Fibroblast of lung (primary cell): ENCODE data around the gene FOXC1. TPM values are rescaled to one million over a fixed set of nuclear protein-coding genes. Genes with fewer than 3 reads are reported as not detected.

Experiments
- DNase-seq, 2 donors: peaks; one replicate each; pipeline versions ENCODE4 v3.0.0 to v3.0.0-alpha.2; 2010; ENCODE audit warnings: low read depth in 2 of 2
- H2AFZ ChIP-seq: 2 replicates; pipeline ENCODE4 v1.5.1; 2012; ENCODE audit warnings: low read length, control low read depth, inconsistent platforms
- H3K27ac ChIP-seq: 2 replicates; pipeline ENCODE4 v1.5.1; 2011; ENCODE audit warnings: low read length, control low read depth; ENCODE audit not compliant: insufficient read depth
- H3K27me3 ChIP-seq: 2 replicates; pipeline ENCODE4 v1.5.1; 2011; ENCODE audit warnings: mild to moderate bottlenecking, low read length; ENCODE audit not compliant: control insufficient read depth, insufficient read depth
- H3K36me3 ChIP-seq: 2 replicates; pipeline ENCODE4 v1.5.1; 2011; ENCODE audit warnings: low read length; ENCODE audit not compliant: control insufficient read depth, insufficient read depth
- H3K4me1 ChIP-seq: 2 replicates; pipeline ENCODE4 v1.5.1; 2011; ENCODE audit warnings: low read length; ENCODE audit not compliant: control insufficient read depth, insufficient read depth; ENCODE audit errors: extremely low read depth
- H3K4me2 ChIP-seq: 2 replicates; pipeline ENCODE4 v1.5.1; 2011; ENCODE audit warnings: low read length, control low read depth; ENCODE audit not compliant: insufficient read depth; ENCODE audit errors: extremely low read depth
- H3K4me3 ChIP-seq, 4 experiments: fragments of 200-600 bp in 1 of 4; sonication (generic) in 1 of 4; replicated peaks in 1 of 4; 2 replicates each; pipeline ENCODE4 v1.5.1; 2011 to 2016; ENCODE audit warnings: low read length in 4 of 4, low read depth in 3 of 4, mild to moderate bottlenecking in 3 of 4, control low read depth in 2 of 4, inconsistent platforms in 1 of 4, mixed read lengths in 1 of 4; ENCODE audit not compliant: insufficient read depth in 1 of 4; ENCODE audit errors: control extremely low read depth in 1 of 4
- H3K79me2 ChIP-seq: 2 replicates; pipeline ENCODE4 v1.5.1; 2012; ENCODE audit warnings: mild to moderate bottlenecking, low read length, inconsistent platforms; ENCODE audit not compliant: control insufficient read depth, insufficient read depth
- H3K9ac ChIP-seq: 2 replicates; pipeline ENCODE4 v1.5.1; 2011; ENCODE audit warnings: mild to moderate bottlenecking, low read length, control low read depth; ENCODE audit not compliant: insufficient read depth
- H3K9me3 ChIP-seq: 2 replicates; pipeline ENCODE4 v1.5.1; 2012; ENCODE audit warnings: low read depth, low read length; ENCODE audit not compliant: control insufficient read depth, insufficient read depth
- H4K20me1 ChIP-seq: 2 replicates; pipeline ENCODE4 v1.5.1; 2011; ENCODE audit warnings: low read length; ENCODE audit not compliant: control insufficient read depth, insufficient read depth; ENCODE audit errors: extremely low read depth
- CTCF ChIP-seq, 2 donors: IDR thresholded peaks in 1 of 2; conservative IDR thresholded peaks in 1 of 2; 1 replicate in 1 of 2; 2 replicates in 1 of 2; pipeline ENCODE4 v1.5.1; 2011 to 2012; ENCODE audit warnings: low read length in 2 of 2, control low read depth in 1 of 2, inconsistent platforms in 1 of 2, low read depth in 1 of 2, mild to moderate bottlenecking in 1 of 2
- EZH2 ChIP-seq: IDR thresholded peaks from 2 replicates; pipeline ENCODE4 v1.5.1; 2012; ENCODE audit warnings: low read length, control low read depth, mild to moderate bottlenecking; ENCODE audit errors: missing control alignments
- polyA plus RNA-seq, 2 donors: library from polyadenylated mRNA; depleted of rRNA in 1 of 2; stranded (reverse) in 1 of 2; unstranded in 1 of 2; fragments of >200 nt; gene quantifications; 2 replicates each; pipeline ENCODE4 v1.2.1, GENCODE V29; 2011 to 2012; ENCODE audit warnings: missing spikeins in 1 of 2
- total RNA-seq: library from RNA; depleted of rRNA; stranded (reverse); fragments of >200 nt; gene quantifications from 2 replicates; pipeline ENCODE4 v1.2.1, GENCODE V29; 2014

Gene FOXC1
- total and polyA plus RNA-seq, 2 donors (not counting 1 experiment from before 2014, with no cell fraction given): 0.66 to 2.3 TPM

- Histone ChIP-seq H3K4me2 (no peak overlapping the region), H3K9me3 (no peaks in the 10 kb centered on the region), H4K20me1 (no peaks in the 10 kb centered on the region), H3K36me3 (no peaks in the 10 kb centered on the region), H3K9ac (no peak overlapping the region), H2AFZ (no peak overlapping the region), H3K79me2 (no peaks in the 10 kb centered on the region), H3K4me1 (no peaks in the 10 kb centered on the region), H3K27me3 (peaks cover 2% of the 10 kb centered on the region), H3K27ac (no peak overlapping the region), H3K4me3 (no peak overlapping the region)
- no peak for TF ChIP-seq CTCF (conservative IDR thresholded peaks at IDR 0.05 in 1 of 2, IDR thresholded peaks at IDR 0.05 in 1 of 2; ENCODE audit: low read depth in 1 of 2, low read length in 2 of 2)
- no peak for TF ChIP-seq EZH2
- DNase-seq: no peak
Observed at GRCh38 chr6:1587977-1588376, 21.7 kb upstream of the FOXC1 start.

- peaks cover 4% of the 10 kb centered on the region for H3K27me3 ChIP-seq
- no peaks in the 10 kb centered on the region for H3K4me1 ChIP-seq
- H3K79me2 ChIP-seq: no peaks in the 10 kb centered on the region
- H2AFZ ChIP-seq: no peak overlapping the region
- H3K27ac ChIP-seq: no peak overlapping the region
- no peaks in the 10 kb centered on the region for H3K36me3 ChIP-seq
- TF ChIP-seq EZH2: no peak
- no peak for TF ChIP-seq CTCF (conservative IDR thresholded peaks at IDR 0.05 in 1 of 2, IDR thresholded peaks at IDR 0.05 in 1 of 2; ENCODE audit: low read depth in 1 of 2, low read length in 2 of 2)
- no peak overlapping the region for H3K4me2 ChIP-seq
- no peaks in the 10 kb centered on the region for H4K20me1 ChIP-seq
- DNase-seq: no peak
- no peaks in the 10 kb centered on the region for H3K9me3 ChIP-seq
- no peak overlapping the region for H3K9ac ChIP-seq
- no peak overlapping the region for H3K4me3 ChIP-seq
Observed at GRCh38 chr6:1589208-1589607, 20.5 kb upstream of the FOXC1 start.

- H4K20me1 ChIP-seq: no peaks in the 10 kb centered on the region
- no peak overlapping the region for H2AFZ ChIP-seq
- H3K9me3 ChIP-seq: no peaks in the 10 kb centered on the region
- no peaks in the 10 kb centered on the region for H3K79me2 ChIP-seq
- H3K9ac ChIP-seq: no peak overlapping the region
- no peak for DNase-seq
- no peak overlapping the region for H3K27ac ChIP-seq
- H3K4me2 ChIP-seq: no peak overlapping the region
- H3K27me3 ChIP-seq: peaks cover 4% of the 10 kb centered on the region
- TF ChIP-seq EZH2 (no peak), CTCF (conservative IDR thresholded peaks at IDR 0.05 in 1 of 2, IDR thresholded peaks at IDR 0.05 in 1 of 2; ENCODE audit: low read depth in 1 of 2, low read length in 2 of 2) (no peak)
- no peaks in the 10 kb centered on the region for H3K36me3 ChIP-seq
- no peak overlapping the region for H3K4me3 ChIP-seq
- no peaks in the 10 kb centered on the region for H3K4me1 ChIP-seq
Observed at GRCh38 chr6:1590580-1590979, 19.1 kb upstream of the FOXC1 start.
